HepG2 (cell line): ENCODE measurements around the gene SERINC5. TPM values are rescaled to one million over a fixed set of nuclear protein-coding genes. Genes with fewer than 3 reads are reported as not detected.
A peak's percentile ranks its signal among the peaks of the same experiment; 100 is the strongest.

Experiments
- HNF4A ChIP-seq: sonication (generic); formaldehyde crosslinking; IDR thresholded peaks from 2 replicates; pipeline ENCODE4 v1.4.0; 2020; ENCODE audit warnings: missing genetic modification reagents
- PRMT3 ChIP-seq: sonication (generic); formaldehyde crosslinking; IDR thresholded peaks from 2 replicates; pipeline ENCODE4 v1.8.1; 2022; ENCODE audit warnings: low read depth, mild to moderate bottlenecking, moderate library complexity, missing genetic modification reagents, borderline replicate concordance
- ZFP37 ChIP-seq: sonication (generic); formaldehyde crosslinking; IDR thresholded peaks from 2 replicates; pipeline ENCODE4 v1.4.0; 2020; ENCODE audit warnings: missing genetic modification reagents, borderline replicate concordance
- ZMYM3 ChIP-seq: sonication (generic); formaldehyde crosslinking; IDR thresholded peaks from 2 replicates; pipeline ENCODE4 v1.5.1; 2020; ENCODE audit warnings: mild to moderate bottlenecking, missing genetic modification reagents
- ZMYM4 ChIP-seq: sonication (generic); formaldehyde crosslinking; IDR thresholded peaks from 2 replicates; pipeline ENCODE4 v1.8.1; 2023; ENCODE audit warnings: mild to moderate bottlenecking, missing genetic modification reagents
- polyA plus RNA-seq, 8 experiments: library from polyadenylated mRNA; depleted of rRNA in 3 of 8; stranded (reverse) in 7 of 8; unstranded in 1 of 8; fragments of >200 nt; fragmentation: Illumina TruSeq in 4 of 8; extraction: Trizol in 4 of 8; gene quantifications; 2 replicates each; pipeline versions ENCODE4 v1.2.1 to v1.2.3, GENCODE V29; 2011 to 2016; ENCODE audit warnings: low read depth in 4 of 8, missing spikeins in 1 of 8, mixed read lengths in 1 of 8; ENCODE audit not compliant: insufficient read depth in 1 of 8
- total RNA-seq, 5 experiments: library from RNA; depleted of rRNA; stranded (reverse); fragments of >200 nt; fragmentation: Illumina TruSeq; extraction: Trizol; gene quantifications; 2 replicates each; pipeline ENCODE4 v1.2.3, GENCODE V29; 2016; ENCODE audit warnings: low read depth in 1 of 5
- TF ChIP-seq, protein P1 (sequence below): IDR thresholded peaks from 2 replicates; pipeline ENCODE4 v1.6.1; 2018; ENCODE audit warnings: missing genetic modification reagents, mild to moderate bottlenecking, missing compliant biosample characterization
- TF ChIP-seq, protein P2 (sequence below), 2 experiments: sonication (generic) in 1 of 2; formaldehyde crosslinking in 1 of 2; IDR thresholded peaks; 2 replicates each; pipeline versions ENCODE4 v1.5.1 to v1.6.1; 2011 to 2020; ENCODE audit warnings: borderline replicate concordance in 1 of 2, low read depth in 1 of 2, low read length in 1 of 2, mild to moderate bottlenecking in 1 of 2, missing genetic modification reagents in 1 of 2, moderate library complexity in 1 of 2
- TF ChIP-seq, protein P3 (sequence below): sonication (generic); formaldehyde crosslinking; IDR thresholded peaks from 2 replicates; pipeline ENCODE4 v1.5.0; 2020; ENCODE audit warnings: mild to moderate bottlenecking, missing genetic modification reagents
- TF ChIP-seq, protein P4 (sequence below): sonication (generic); formaldehyde crosslinking; IDR thresholded peaks from 2 replicates; pipeline ENCODE4 v1.4.0; 2020; ENCODE audit warnings: missing genetic modification reagents

Gene SERINC5
- total and polyA plus RNA-seq, 2 of the 13 experiments (the other 11 are each of a cell fraction or from before 2014, with no cell fraction given): 17.3 to 22.8 TPM

DNA sequence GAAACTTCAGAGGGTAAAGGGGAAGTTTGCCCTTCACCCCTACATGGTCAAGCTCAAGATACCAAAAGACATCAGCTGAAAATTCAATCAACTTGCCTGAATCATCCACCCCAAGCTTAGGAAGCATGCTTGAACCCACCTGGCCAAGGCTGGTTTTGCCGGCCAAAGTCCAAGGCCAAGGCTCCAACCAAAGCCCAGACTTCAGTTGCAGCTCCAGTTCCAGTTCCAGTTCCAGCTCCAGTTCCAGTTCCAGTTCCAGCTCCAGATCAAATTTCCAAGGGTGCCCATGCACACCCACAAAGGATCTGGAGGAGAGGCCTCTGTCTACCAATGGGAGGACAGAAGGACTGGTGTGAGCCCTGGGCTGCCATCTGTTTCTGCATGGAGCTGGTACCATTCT, 4.6 kb upstream of the SERINC5 start (continued):
- TF ChIP-seq, protein P1, sequence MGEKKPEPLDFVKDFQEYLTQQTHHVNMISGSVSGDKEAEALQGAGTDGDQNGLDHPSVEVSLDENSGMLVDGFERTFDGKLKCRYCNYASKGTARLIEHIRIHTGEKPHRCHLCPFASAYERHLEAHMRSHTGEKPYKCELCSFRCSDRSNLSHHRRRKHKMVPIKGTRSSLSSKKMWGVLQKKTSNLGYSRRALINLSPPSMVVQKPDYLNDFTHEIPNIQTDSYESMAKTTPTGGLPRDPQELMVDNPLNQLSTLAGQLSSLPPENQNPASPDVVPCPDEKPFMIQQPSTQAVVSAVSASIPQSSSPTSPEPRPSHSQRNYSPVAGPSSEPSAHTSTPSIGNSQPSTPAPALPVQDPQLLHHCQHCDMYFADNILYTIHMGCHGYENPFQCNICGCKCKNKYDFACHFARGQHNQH (CRISPR knock-in tag): no peak
- TF ChIP-seq, protein P2, sequence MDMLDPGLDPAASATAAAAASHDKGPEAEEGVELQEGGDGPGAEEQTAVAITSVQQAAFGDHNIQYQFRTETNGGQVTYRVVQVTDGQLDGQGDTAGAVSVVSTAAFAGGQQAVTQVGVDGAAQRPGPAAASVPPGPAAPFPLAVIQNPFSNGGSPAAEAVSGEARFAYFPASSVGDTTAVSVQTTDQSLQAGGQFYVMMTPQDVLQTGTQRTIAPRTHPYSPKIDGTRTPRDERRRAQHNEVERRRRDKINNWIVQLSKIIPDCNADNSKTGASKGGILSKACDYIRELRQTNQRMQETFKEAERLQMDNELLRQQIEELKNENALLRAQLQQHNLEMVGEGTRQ (IDR thresholded peaks at IDR 0.05; ENCODE audit: low read depth, low read length): no peak
- TF ChIP-seq, protein P2 (CRISPR knock-in tag; IDR thresholded peaks at IDR 0.05; ENCODE audit: borderline replicate concordance): no peak
- TF ChIP-seq, protein P3, sequence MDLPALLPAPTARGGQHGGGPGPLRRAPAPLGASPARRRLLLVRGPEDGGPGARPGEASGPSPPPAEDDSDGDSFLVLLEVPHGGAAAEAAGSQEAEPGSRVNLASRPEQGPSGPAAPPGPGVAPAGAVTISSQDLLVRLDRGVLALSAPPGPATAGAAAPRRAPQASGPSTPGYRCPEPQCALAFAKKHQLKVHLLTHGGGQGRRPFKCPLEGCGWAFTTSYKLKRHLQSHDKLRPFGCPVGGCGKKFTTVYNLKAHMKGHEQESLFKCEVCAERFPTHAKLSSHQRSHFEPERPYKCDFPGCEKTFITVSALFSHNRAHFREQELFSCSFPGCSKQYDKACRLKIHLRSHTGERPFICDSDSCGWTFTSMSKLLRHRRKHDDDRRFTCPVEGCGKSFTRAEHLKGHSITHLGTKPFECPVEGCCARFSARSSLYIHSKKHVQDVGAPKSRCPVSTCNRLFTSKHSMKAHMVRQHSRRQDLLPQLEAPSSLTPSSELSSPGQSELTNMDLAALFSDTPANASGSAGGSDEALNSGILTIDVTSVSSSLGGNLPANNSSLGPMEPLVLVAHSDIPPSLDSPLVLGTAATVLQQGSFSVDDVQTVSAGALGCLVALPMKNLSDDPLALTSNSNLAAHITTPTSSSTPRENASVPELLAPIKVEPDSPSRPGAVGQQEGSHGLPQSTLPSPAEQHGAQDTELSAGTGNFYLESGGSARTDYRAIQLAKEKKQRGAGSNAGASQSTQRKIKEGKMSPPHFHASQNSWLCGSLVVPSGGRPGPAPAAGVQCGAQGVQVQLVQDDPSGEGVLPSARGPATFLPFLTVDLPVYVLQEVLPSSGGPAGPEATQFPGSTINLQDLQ: no peak
- TF ChIP-seq, protein P4, sequence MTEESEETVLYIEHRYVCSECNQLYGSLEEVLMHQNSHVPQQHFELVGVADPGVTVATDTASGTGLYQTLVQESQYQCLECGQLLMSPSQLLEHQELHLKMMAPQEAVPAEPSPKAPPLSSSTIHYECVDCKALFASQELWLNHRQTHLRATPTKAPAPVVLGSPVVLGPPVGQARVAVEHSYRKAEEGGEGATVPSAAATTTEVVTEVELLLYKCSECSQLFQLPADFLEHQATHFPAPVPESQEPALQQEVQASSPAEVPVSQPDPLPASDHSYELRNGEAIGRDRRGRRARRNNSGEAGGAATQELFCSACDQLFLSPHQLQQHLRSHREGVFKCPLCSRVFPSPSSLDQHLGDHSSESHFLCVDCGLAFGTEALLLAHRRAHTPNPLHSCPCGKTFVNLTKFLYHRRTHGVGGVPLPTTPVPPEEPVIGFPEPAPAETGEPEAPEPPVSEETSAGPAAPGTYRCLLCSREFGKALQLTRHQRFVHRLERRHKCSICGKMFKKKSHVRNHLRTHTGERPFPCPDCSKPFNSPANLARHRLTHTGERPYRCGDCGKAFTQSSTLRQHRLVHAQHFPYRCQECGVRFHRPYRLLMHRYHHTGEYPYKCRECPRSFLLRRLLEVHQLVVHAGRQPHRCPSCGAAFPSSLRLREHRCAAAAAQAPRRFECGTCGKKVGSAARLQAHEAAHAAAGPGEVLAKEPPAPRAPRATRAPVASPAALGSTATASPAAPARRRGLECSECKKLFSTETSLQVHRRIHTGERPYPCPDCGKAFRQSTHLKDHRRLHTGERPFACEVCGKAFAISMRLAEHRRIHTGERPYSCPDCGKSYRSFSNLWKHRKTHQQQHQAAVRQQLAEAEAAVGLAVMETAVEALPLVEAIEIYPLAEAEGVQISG (CRISPR knock-in tag): 0 out of 2 replicates have a peak, but pooled peaks have one; percentile 17
- TF ChIP-seq ZMYM4 (CRISPR knock-in tag): peak; percentile 68; the same call in 1 of the 2 replicates
- no peak for TF ChIP-seq ZFP37
- TF ChIP-seq PRMT3 (CRISPR knock-in tag): no peak
- peak; percentile 48; the same call in 1 of the 2 replicates for TF ChIP-seq ZMYM3 (CRISPR knock-in tag)
- TF ChIP-seq HNF4A: peak; percentile 87
